NB4 (cell line): Measurements from ENCODE around the gene ALDH3B2.

ENCODE experiments used
- CTCF ChIP-seq: IDR thresholded peaks from one replicate; pipeline ENCODE4 v1.5.1; 2012; ENCODE audit warnings: low read depth, low read length
- POLR2A ChIP-seq: IDR thresholded peaks from 2 replicates; pipeline ENCODE4 v1.6.1; 2011; ENCODE audit warnings: mild to moderate bottlenecking; ENCODE audit not compliant: insufficient read length; ENCODE audit errors: extremely low read depth

GRCh38 chr11:67664696-67665540, 9.5 kb downstream of the ALDH3B2 start:
- no peak for TF ChIP-seq CTCF
- TF ChIP-seq POLR2A, result no peak
